Purkinje cell (primary cell): Measurements from ENCODE around the gene OR5A2. TPM values are rescaled to one million over a fixed set of nuclear protein-coding genes. Genes with fewer than 3 reads are reported as not detected.

Experiments used
- polyA plus RNA-seq: library from polyadenylated mRNA; unstranded; fragments of >200 nt; fragmentation: Nextera tagmentation; gene quantifications from 2 replicates; pipeline ENCODE4 v1.2.1, GENCODE V29; 2014

Gene OR5A2, protein sequence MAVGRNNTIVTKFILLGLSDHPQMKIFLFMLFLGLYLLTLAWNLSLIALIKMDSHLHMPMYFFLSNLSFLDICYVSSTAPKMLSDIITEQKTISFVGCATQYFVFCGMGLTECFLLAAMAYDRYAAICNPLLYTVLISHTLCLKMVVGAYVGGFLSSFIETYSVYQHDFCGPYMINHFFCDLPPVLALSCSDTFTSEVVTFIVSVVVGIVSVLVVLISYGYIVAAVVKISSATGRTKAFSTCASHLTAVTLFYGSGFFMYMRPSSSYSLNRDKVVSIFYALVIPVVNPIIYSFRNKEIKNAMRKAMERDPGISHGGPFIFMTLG
- polyA plus RNA-seq: not detected in 2 replicates

DNA sequence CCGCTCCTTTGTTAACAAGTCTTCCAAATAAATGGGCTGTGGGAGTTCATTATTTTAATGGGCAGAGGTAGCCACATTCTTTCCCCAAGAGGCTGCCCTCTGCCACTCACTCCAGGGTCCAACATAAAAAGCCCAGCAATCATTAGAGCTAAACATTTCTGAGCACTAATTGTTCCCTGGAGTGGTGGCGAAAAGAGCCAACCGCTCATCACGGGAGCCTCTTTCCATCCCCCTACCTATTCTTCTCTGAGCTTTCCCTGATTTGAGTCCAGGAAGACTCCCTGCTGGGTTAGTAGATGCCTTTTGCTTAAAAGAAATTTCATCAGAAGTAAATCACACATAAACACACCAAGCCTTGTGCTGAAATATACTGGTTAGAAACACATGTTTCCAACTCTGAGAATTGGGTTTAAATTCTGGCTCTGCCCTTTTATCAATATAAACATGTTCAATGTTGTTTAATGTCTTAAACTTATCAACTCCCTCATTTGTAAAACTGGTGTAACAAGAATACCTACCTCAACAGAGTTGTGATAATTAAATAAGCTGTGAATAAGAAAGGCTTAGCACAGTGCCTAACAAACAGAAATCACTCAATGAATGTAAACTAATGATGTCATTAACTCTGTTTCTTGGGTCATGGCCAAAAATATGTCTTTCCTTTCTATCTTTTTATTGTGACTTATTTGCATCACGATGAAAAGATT is at the start of gene OR5A2:
OR5A2 (minus strand) TSS at position 53 of the 707 bp plus-strand sequence. CDS start 3,460 bp downstream, outside the sequence.

DNA sequence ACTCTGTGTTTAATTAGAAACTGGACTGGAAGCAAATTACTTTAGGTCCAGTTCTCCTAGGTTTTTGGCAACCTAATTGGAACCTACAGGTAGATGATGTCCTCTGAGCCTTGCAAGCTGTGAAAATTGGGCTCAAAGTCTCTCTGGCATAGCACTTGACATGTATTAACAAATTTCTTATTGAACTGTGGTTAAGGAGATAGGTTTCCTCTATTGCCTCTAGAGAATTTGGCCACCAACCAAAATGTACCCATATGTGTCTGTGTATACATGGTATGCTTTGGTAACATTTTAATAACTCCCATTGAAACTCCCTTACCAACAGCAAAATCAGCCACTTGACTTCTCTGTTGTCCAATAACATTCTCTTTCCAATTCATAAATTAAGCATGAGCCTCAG is 46.8 kb upstream of the OR5A2 start, which contains the start of gene OR4D10:
OR4D10 (plus strand) TSS at position 301 of the 400 bp plus-strand sequence. CDS start 4,115 bp downstream, outside the sequence.

DNA sequence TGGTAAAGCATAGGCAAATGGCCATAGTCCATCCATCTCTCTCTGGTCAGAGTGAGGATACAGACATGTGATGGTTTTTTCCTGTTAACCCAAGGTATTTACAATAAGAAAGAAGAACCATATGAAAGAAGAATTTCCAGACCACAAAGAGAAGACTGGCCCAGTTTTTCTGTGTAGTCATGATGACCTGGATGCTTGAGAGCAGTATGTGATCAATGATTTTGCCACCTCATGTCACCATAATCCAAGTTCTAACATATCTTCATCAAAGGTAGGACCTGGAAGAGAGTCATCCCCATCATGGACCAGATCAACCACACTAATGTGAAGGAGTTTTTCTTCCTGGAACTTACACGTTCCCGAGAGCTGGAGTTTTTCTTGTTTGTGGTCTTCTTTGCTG is 30.4 kb upstream of the OR5A2 start, which contains the start of gene OR4D6:
OR4D6 (plus strand) TSS at position 301 of the 400 bp plus-strand sequence; CDS start at position 301, 0 bp downstream.

GRCh38 chr11:59436169-59436568 is 10.0 kb upstream of the OR5A2 start, which contains the start of gene OR5A1:
OR5A1 (plus strand) TSS chr11:59436469; CDS start chr11:59443169, 6,700 bp downstream.

Other genes with a start within 250 kb of the OR5A2 start
- not detected in 2 replicates for gene MPEG1, start 213.5 kb downstream of the OR5A2 start, polyA plus RNA-seq
- gene OR5AN1, start 67.5 kb downstream of the OR5A2 start, polyA plus RNA-seq: not detected in 2 replicates
- not detected in 2 replicates for gene OR5A1, start 10.1 kb upstream of the OR5A2 start, polyA plus RNA-seq
- not detected in 2 replicates for gene OR4D6, start 30.5 kb upstream of the OR5A2 start, polyA plus RNA-seq
- not detected in 2 replicates for gene OR4D10, start 46.9 kb upstream of the OR5A2 start, polyA plus RNA-seq
- gene OR4D11, start 77.2 kb upstream of the OR5A2 start, polyA plus RNA-seq: not detected in 2 replicates
- gene OR4D9, start 85.1 kb upstream of the OR5A2 start, polyA plus RNA-seq: not detected in 2 replicates
- gene OSBP, start 189.4 kb upstream of the OR5A2 start, polyA plus RNA-seq: 12.5 and 14.9 TPM in 2 replicates
- 1.9 and 4.1 TPM in 2 replicates for gene PATL1, start 242.6 kb upstream of the OR5A2 start, polyA plus RNA-seq